Loucy (cell line): ENCODE results near the gene BOC.

ENCODE experiments used
- EZH2phosphoT487 ChIP-seq: fragments of 200-600 bp; IDR thresholded peaks from 2 replicates; pipeline ENCODE4 v1.6.1; 2018; ENCODE audit warnings: antibody characterized with exemption, mild to moderate bottlenecking, moderate library complexity, borderline replicate concordance
- TF ChIP-seq, protein P1 (sequence below): fragments of 200-600 bp; sonication (generic); conservative IDR thresholded peaks from 2 replicates; pipeline ENCODE4 v1.5.1; 2014; ENCODE audit warnings: mild to moderate bottlenecking, antibody characterized with exemption, low read length

DNA sequence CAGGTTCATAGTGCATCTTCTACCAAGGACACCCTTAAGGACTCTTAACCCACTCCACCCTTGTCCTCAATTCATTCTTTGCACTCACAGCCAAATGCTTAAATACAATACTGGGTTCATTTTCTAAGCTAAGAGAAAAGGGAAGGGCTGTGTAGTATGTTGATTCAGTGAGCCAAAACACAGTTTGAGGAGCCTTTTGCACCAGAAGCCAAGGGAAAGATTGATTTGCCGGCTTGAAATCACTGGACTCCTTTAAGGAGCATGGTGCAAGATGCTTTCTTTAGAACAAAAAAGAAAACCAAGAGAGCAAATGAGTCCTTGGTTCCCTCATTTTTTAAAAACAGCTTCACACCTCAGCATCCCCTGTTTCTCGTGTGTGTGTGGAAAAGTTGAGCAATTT is 47.8 kb downstream of the BOC start:
- TF ChIP-seq, protein P1, sequence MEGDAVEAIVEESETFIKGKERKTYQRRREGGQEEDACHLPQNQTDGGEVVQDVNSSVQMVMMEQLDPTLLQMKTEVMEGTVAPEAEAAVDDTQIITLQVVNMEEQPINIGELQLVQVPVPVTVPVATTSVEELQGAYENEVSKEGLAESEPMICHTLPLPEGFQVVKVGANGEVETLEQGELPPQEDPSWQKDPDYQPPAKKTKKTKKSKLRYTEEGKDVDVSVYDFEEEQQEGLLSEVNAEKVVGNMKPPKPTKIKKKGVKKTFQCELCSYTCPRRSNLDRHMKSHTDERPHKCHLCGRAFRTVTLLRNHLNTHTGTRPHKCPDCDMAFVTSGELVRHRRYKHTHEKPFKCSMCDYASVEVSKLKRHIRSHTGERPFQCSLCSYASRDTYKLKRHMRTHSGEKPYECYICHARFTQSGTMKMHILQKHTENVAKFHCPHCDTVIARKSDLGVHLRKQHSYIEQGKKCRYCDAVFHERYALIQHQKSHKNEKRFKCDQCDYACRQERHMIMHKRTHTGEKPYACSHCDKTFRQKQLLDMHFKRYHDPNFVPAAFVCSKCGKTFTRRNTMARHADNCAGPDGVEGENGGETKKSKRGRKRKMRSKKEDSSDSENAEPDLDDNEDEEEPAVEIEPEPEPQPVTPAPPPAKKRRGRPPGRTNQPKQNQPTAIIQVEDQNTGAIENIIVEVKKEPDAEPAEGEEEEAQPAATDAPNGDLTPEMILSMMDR, result no peak
- TF ChIP-seq EZH2phosphoT487, result no peak
